Measurements from ENCODE around the gene SOCS1. TPM values are rescaled to one million over a fixed set of nuclear protein-coding genes. Genes with fewer than 3 reads are reported as not detected.

The SOCS1 gene, protein sequence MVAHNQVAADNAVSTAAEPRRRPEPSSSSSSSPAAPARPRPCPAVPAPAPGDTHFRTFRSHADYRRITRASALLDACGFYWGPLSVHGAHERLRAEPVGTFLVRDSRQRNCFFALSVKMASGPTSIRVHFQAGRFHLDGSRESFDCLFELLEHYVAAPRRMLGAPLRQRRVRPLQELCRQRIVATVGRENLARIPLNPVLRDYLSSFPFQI
- 6.8 and 8.4 TPM in 2 replicates for total RNA-seq

DNA sequence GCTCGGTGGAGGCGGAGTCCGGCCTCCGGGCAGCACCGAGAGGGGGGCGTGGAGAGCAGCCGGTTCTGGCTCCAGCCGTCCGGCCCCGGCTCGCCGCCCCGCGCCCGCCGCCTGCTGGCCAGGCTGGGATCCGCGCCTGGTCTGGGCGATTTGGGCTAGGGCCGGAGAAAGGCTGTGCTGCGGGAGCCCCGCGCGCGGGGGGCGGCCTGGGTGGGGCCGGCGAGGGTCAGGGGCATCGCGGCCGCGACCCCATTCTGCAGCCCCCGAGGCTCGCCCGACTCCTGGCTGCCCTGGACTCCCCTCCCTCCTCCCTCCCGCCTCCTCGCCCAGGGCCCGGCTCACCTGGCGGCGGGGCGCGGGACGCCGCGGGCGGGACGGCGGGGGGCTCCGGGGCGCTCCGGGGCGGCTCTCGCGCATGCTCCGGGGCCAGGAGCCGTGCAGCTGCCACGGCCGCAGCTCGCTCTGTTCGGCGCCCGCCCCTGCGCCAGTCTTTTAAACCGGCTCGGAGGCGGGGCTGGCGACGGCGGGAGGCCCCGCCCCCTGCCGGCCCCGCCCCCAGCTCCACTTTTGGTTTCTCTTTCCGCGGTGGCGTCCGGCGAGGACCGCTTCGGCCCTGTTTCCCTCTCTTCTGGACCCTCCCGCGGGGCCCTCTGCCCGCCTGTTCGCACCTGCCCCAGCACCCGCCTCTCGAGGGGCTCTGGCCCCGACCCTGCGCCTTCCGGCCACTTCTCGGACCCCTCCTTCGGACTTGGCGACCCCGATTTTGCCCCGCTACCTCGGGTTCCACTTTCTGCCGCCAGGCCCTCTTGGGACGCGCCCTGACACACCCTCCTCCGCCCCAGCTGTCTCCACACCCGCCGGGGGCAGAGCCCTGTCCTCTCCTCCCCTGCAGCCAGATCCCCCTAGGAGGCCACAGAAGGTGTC lies at the start of gene SOCS1:
SOCS1 (minus strand) TSS at position 468 of the 924 bp plus-strand sequence. CDS start 726 bp downstream, outside the sequence.

DNA sequence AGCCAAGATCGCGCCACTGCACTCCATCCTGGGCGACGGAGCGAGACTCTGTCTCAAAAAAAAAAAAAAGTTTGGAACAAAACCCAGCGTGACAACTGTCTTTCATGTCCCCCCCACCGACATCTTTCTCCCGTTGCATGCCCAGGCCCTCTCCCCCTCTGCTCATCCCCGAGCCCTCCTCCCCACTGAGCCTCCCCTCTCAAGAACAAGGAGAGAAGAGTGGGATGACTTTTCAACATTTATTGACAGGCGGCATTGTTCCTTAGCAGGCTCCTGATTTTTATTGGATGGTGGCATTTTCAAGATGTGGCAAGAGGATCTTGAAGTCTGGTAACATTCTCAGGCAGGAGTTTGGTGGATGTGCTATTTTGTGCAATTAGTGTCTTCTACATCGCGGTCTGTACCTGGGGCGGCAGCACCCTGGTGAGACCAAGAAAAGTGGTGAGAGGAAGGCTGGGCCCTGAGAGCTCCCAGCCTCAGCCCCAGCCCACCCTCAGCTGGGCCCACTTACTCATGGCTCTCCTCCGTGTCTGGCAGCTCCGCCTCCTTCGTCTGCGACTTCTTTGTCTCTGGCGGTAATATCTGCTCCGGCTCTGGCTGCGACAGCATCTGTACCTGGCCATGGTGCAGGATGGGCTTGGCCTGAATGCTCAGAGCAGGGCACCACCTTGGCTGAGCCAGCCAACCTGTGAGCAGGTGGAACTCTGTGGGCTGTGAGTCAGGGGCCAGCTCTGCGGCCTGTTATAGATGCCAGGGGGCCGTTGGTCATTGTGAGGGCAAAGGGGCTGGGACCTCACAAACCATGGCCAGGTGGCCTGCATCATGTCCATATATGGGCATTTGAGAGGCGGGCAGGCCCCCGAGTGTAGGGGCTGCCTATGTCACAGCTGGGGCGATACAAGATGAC lies 24.9 kb upstream of the SOCS1 start, which contains the start of gene PRM1:
PRM1 (minus strand) TSS at position 715 of the 907 bp plus-strand sequence; CDS start at position 623, 92 bp downstream.

DNA sequence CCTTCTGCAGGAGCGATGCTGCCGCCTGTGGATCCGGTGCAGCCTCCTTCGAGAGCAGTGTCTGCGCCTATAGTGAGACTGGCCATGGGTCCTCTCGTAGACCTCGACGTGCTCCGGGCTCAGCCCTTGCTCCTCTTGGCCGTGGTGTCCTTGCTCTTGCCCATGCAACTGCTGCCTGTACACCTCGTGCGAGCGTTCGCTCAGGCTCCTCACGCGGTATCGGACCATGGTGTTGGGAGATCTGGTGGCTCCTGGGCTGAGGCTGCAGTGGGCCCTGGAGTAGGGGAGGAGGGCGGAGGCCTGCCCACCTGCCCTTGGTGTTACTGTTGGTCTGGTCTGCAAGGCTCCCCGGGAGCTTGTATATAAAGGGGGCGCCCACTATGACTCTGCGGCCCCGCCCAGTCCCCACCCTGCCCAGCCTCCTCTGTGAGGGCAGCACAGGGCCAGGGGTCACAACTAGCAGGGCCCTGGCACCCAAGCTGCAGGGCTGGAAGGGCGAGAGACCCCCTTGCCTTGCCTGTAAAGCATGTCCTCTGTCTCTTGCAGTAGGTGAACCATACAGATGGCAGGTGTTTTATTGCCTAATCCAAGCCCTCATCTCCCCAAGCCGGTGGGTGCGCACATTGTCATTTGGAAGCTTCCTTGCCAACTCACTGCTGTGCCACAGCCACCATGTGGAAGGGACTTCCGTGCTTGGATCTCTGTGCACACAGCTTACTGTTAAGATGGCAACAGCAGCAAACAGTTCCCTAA lies 20.3 kb upstream of the SOCS1 start, which contains the start of gene PRM2:
PRM2 (minus strand) TSS at position 338 of the 753 bp plus-strand sequence; CDS start at position 228, 110 bp downstream.

DNA sequence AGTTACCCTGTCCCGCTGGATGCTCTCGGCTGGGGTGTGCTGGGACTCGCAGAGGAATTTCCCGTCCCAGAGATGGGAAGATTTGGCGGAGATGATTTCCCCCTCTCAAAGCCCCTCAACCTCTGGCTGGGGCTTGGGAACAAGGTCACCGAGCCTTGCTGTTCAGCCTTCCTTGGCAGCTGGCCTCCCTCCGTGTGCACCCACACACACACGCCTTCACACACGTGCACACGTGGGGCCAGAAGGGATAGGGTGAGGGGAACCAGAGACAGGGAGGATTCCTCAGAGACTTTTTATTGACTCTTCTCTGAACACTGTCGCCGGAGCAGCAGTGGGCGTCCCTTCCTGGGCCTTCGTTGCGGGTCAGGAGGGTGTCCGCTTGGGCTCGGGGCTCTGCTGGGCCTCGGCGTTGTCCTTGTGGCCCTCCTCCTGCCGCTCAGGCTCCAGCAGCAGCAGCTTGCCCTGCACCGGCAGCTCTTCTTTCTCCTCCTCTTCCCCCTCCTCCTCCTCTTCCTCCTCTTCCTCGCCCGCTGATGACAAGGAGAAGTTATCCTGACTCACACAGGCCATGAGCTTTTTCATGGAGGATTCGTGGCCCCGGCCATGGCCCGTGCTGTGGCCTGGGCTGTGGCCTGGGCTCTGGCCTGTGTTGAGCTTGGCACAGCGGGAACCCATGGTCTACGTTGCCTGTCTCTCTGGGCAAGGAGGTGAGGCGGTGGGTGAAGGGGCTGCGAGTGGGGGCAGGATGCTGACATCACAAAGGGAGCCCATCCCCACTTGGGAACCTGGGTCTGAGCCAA lies 17.1 kb upstream of the SOCS1 start, which contains the start of gene PRM3:
PRM3 (minus strand) TSS at position 709 of the 800 bp plus-strand sequence; CDS start at position 675, 34 bp downstream.

DNA sequence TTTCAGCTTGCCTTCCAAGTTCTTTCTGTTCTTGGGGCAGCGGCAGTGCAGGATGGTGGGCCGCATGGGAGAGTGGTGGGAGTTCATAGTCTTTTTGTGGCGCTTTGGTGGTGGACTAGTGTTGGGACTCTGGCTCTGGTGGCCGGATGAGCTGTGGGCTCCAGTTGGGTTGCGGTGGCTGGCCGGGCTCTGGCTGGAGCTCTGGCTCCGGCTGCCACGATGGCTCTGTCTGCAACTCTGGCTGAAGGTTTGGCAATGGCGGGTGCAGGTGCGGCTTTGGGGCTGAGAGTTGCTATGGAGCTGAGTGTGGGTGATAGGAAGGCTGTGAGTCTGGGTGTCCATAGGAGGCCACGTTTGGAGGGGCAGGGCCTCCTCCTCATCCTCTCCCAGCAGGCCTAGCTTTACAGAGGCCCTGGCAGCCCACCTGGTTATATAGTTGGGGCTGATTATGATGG lies 12.9 kb upstream of the SOCS1 start, which contains the start of gene TNP2:
TNP2 (minus strand) TSS at position 405 of the 455 bp plus-strand sequence; CDS start at position 342, 63 bp downstream.

Other genes starting within 250 kb of the SOCS1 start
- gene TNP2, start 13.1 kb upstream of the SOCS1 start, total RNA-seq, result not detected in 2 replicates
- gene PRM3, start 17.4 kb upstream of the SOCS1 start, total RNA-seq, result not detected in 2 replicates
- gene PRM2, start 20.3 kb upstream of the SOCS1 start, total RNA-seq, result not detected in 2 replicates
- not detected in 2 replicates for gene PRM1, start 25.1 kb upstream of the SOCS1 start, total RNA-seq
- 2.1 and 5.1 TPM in 2 replicates for gene RMI2, start 89.3 kb upstream of the SOCS1 start, total RNA-seq